ENCODE results near the gene ASTN2. TPM values are rescaled to one million over a fixed set of nuclear protein-coding genes. Genes with fewer than 3 reads are reported as not detected.

The ASTN2 gene
- total and polyA plus RNA-seq, 9 of the 15 experiments (the other 6 are each of a cell fraction or from before 2014, with no cell fraction given): 0.56 to 3.5 (median 1.9) TPM

DNA sequence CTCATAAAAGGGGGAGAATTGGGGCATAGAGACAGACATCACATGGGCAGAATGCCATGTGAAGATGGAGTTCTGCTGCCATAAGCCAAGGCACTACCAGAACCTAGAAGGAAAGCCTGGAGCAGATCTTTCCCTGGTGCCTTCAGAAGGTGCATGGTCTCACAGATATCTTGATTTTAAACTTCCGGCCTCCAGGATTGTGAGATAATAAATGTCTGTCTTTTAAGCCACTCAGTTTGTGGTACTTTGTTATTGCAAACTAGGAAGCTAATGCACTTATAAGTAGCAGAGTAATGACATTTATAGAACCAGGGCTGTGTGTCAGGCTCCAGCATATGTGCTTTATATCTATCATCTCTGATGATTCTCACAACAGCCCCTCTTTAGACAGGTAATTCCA is 130.4 kb downstream of the ASTN2 start:
- Histone ChIP-seq H3K9ac (ENCODE audit: insufficient read depth in 1 of 2, low read depth in 2 of 2, low read length in 2 of 2) (no peak overlapping the region), H3K79me2 (ENCODE audit: control insufficient read depth, insufficient read depth, low read length) (no peaks in the 10 kb centered on the region), H3K36me3 (ENCODE audit: control insufficient read depth, insufficient read depth, low read length) (no peaks in the 10 kb centered on the region), H3K27me3 (ENCODE audit: control insufficient read depth in 2 of 2, insufficient read depth in 2 of 2, low read length in 2 of 2) (no peaks in the 10 kb centered on the region), H3K9me1 (ENCODE audit: control insufficient read depth, insufficient read depth, low read length) (no peaks in the 10 kb centered on the region), H4K20me1 (replicated peaks; ENCODE audit: control insufficient read depth, insufficient read depth, low read length) (no peaks in the 10 kb centered on the region), H2AFZ (ENCODE audit: low read depth, low read length) (no peak overlapping the region), H3K9me3 (replicated peaks; ENCODE audit: control insufficient read depth, insufficient read depth, low read depth, low read length) (no peaks in the 10 kb centered on the region), H3K4me1 (replicated peaks in 1 of 2; ENCODE audit: control insufficient read depth in 2 of 2, insufficient read depth in 2 of 2, low read length in 2 of 2) (no peaks in the 10 kb centered on the region), H3K4me3 (no peak overlapping the region), H3K27ac (ENCODE audit: extremely low read depth, low read depth, low read length) (no peak overlapping the region), H3K4me2 (ENCODE audit: insufficient read depth, low read length) (no peak overlapping the region)
- FAIRE-seq: no peak
- ChIA-PET CTCF (ENCODE audit: low intra/inter-chr PET ratio) (no interaction called here), POLR2A (no interaction called here)
- in situ Hi-C loops (cut with MboI) (no loop called here), intact Hi-C loops (cut with micrococcal nuclease) (no loop called here)
- no peak for DNase-seq (ENCODE audit: extremely low read depth in 1 of 4, low spot score in 3 of 4)
- ATAC-seq: no peak
- WGBS (ENCODE audit: insufficient coverage, low coverage, missing lambda C conversion rate): 0% methylated on average over 1 of the region's 1 CpG
- TF ChIP-seq ZNF76 (CRISPR knock-in tag; IDR thresholded peaks at IDR 0.05; ENCODE audit: borderline replicate concordance): no peak
- TF ChIP-seq RHOXF2B (CRISPR knock-in tag; conservative IDR thresholded peaks at IDR 0.05): no peak
- TF ChIP-seq RB1 (IDR thresholded peaks at IDR 0.05; ENCODE audit: low read depth): no peak
- TF ChIP-seq RCOR1 (IDR thresholded peaks at IDR 0.05; ENCODE audit: borderline replicate concordance in 1 of 2, low read depth in 2 of 2, low read length in 2 of 2): no peak
- no peak for TF ChIP-seq ZNF12 (CRISPR knock-in tag; IDR thresholded peaks at IDR 0.05)
- TF ChIP-seq, protein P1, sequence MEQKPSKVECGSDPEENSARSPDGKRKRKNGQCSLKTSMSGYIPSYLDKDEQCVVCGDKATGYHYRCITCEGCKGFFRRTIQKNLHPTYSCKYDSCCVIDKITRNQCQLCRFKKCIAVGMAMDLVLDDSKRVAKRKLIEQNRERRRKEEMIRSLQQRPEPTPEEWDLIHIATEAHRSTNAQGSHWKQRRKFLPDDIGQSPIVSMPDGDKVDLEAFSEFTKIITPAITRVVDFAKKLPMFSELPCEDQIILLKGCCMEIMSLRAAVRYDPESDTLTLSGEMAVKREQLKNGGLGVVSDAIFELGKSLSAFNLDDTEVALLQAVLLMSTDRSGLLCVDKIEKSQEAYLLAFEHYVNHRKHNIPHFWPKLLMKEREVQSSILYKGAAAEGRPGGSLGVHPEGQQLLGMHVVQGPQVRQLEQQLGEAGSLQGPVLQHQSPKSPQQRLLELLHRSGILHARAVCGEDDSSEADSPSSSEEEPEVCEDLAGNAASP (IDR thresholded peaks at IDR 0.05): no peak
- TF ChIP-seq SIX5 (IDR thresholded peaks at IDR 0.05; ENCODE audit: borderline replicate concordance in 1 of 2, insufficient read depth in 1 of 2, low read depth in 1 of 2, low read length in 2 of 2): no peak
- no peak for TF ChIP-seq NFRKB (IDR thresholded peaks at IDR 0.05; ENCODE audit: low read depth)
- TF ChIP-seq SNIP1 (IDR thresholded peaks at IDR 0.05; ENCODE audit: low read depth): no peak
- TF ChIP-seq DIDO1 (tag; IDR thresholded peaks at IDR 0.05; ENCODE audit: low read depth): no peak
- TF ChIP-seq, protein P2, sequence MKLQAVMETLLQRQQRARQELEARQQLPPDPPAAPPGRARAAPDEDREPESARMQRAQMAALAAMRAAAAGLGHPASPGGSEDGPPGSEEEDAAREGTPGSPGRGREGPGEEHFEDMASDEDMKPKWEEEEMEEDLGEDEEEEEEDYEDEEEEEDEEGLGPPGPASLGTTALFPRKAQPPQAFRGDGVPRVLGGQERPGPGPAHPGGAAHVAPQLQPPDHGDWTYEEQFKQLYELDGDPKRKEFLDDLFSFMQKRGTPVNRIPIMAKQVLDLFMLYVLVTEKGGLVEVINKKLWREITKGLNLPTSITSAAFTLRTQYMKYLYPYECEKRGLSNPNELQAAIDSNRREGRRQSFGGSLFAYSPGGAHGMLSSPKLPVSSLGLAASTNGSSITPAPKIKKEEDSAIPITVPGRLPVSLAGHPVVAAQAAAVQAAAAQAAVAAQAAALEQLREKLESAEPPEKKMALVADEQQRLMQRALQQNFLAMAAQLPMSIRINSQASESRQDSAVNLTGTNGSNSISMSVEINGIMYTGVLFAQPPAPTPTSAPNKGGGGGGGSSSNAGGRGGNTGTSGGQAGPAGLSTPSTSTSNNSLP (IDR thresholded peaks at IDR 0.05; ENCODE audit: borderline replicate concordance, low read depth, low read length): no peak
- TF ChIP-seq BRD4 (IDR thresholded peaks at IDR 0.05): no peak
- no peak for TF ChIP-seq PCBP1 (IDR thresholded peaks at IDR 0.05; ENCODE audit: low read depth, low read length, poor library complexity, severe bottlenecking)
- no peak for TF ChIP-seq PHB (CRISPR knock-in tag; IDR thresholded peaks at IDR 0.05)
- no peak for TF ChIP-seq PTTG1 (tag; IDR thresholded peaks at IDR 0.05; ENCODE audit: low read depth)
- TF ChIP-seq HDAC1 (IDR thresholded peaks at IDR 0.05): no peak
- no peak for TF ChIP-seq ZFP36 (IDR thresholded peaks at IDR 0.05; ENCODE audit: low read depth, low read length, partially characterized antibody)
- no peak for TF ChIP-seq TRIM28 (IDR thresholded peaks at IDR 0.05)
- no peak for TF ChIP-seq ZNF589 (CRISPR knock-in tag; IDR thresholded peaks at IDR 0.05; ENCODE audit: low read depth)
- TF ChIP-seq HDAC8 (tag; IDR thresholded peaks at IDR 0.05): no peak
- BruUV-seq (replicated peaks): no TSS peak

Data from K562 (cell line).